OCI-LY1 (cell line): Measurements from ENCODE around the gene ABCA13.

Experiments
- H2AFZ ChIP-seq: fragments of 200-600 bp; sonication (generic), shearing (Covaris generic); 2 replicates; pipeline ENCODE4 v1.6.0; 2014; ENCODE audit warnings: antibody characterized with exemption, mild to moderate bottlenecking, low read length
- H3F3A ChIP-seq: fragments of 200-600 bp; sonication (generic), shearing (Covaris generic); 2 replicates; pipeline ENCODE4 v1.6.0; 2014; ENCODE audit warnings: mild to moderate bottlenecking, antibody characterized with exemption, low read length, moderate library complexity; ENCODE audit not compliant: insufficient read depth
- H3K27ac ChIP-seq: fragments of 200-600 bp; sonication (generic); 2 replicates; pipeline ENCODE4 v1.5.1; 2014; ENCODE audit warnings: low read length, mixed run types, mild to moderate bottlenecking, low read depth; ENCODE audit not compliant: poor library complexity, severe bottlenecking
- H3K27me3 ChIP-seq: fragments of 200-600 bp; sonication (generic); 2 replicates; pipeline ENCODE4 v1.6.0; 2014; ENCODE audit warnings: antibody characterized with exemption, mild to moderate bottlenecking, low read length, moderate library complexity; ENCODE audit not compliant: insufficient read depth
- H3K36me3 ChIP-seq: fragments of 200-600 bp; sonication (generic); 2 replicates; pipeline ENCODE4 v1.6.1; 2014; ENCODE audit warnings: mild to moderate bottlenecking, antibody characterized with exemption, low read length, moderate library complexity, mixed read lengths; ENCODE audit not compliant: insufficient read depth
- H3K4me1 ChIP-seq: fragments of 200-600 bp; sonication (generic); 2 replicates; pipeline ENCODE4 v1.5.1; 2014; ENCODE audit warnings: mild to moderate bottlenecking, low read length, moderate library complexity; ENCODE audit not compliant: insufficient read depth, severe bottlenecking
- H3K4me2 ChIP-seq: fragments of 200-600 bp; sonication (generic), shearing (Covaris generic); 2 replicates; pipeline ENCODE4 v1.6.1; 2014; ENCODE audit warnings: low read length
- H3K4me3 ChIP-seq: fragments of 200-600 bp; sonication (generic); 2 replicates; pipeline ENCODE4 v1.5.1; 2014; ENCODE audit warnings: low read length, low read depth, mild to moderate bottlenecking, mixed read lengths; ENCODE audit not compliant: poor library complexity, severe bottlenecking
- H3K79me2 ChIP-seq: fragments of 200-600 bp; shearing (Covaris generic); 2 replicates; pipeline ENCODE4 v1.6.1; 2016; ENCODE audit warnings: mixed run types, low read length, mixed read lengths; ENCODE audit not compliant: insufficient read depth
- H3K9ac ChIP-seq: fragments of 200-600 bp; sonication (generic), shearing (Covaris generic); 2 replicates; pipeline ENCODE4 v1.6.1; 2014; ENCODE audit warnings: mild to moderate bottlenecking, low read length, mixed read lengths
- H3K9me2 ChIP-seq: fragments of 200-600 bp; sonication (generic), shearing (Covaris generic); 2 replicates; pipeline ENCODE4 v1.6.1; 2014; ENCODE audit warnings: low read depth, mild to moderate bottlenecking, low read length, mixed read lengths
- H3K9me3 ChIP-seq: fragments of 200-600 bp; shearing (Covaris generic); 2 replicates; pipeline ENCODE4 v1.6.1; 2014; ENCODE audit warnings: low read length, mixed read lengths
- H4K20me1 ChIP-seq: fragments of 200-600 bp; sonication (generic), shearing (Covaris generic); 2 replicates; pipeline ENCODE4 v1.6.0; 2016; ENCODE audit warnings: mild to moderate bottlenecking, low read length; ENCODE audit not compliant: insufficient read depth
- CTCF ChIP-seq: fragments of 200-600 bp; sonication (generic), shearing (Covaris generic); IDR thresholded peaks from 2 replicates; pipeline ENCODE4 v1.5.1; 2017; ENCODE audit warnings: mild to moderate bottlenecking, antibody characterized with exemption, low read length, moderate library complexity, mixed read lengths
- EZH2 ChIP-seq: fragments of 200-600 bp; sonication (generic), shearing (Covaris generic); IDR thresholded peaks from 2 replicates; pipeline ENCODE4 v1.8.0; 2017; ENCODE audit warnings: borderline replicate concordance, mixed run types, mild to moderate bottlenecking, antibody characterized with exemption, low read length, moderate library complexity, mixed read lengths

The ABCA13 gene

GRCh38 chr7:48165157-48165556, 6.1 kb upstream of the ABCA13 start:
- TF ChIP-seq CTCF (no peak), EZH2 (no peak)
- Histone ChIP-seq H3K79me2 (no peaks in the 10 kb centered on the region), H3K36me3 (no peaks in the 10 kb centered on the region)

GRCh38 chr7:48168159-48168558, 3.1 kb upstream of the ABCA13 start:
- no peaks in the 10 kb centered on the region for H4K20me1 ChIP-seq
- H3K9ac ChIP-seq, result no peak overlapping the region
- no peaks in the 10 kb centered on the region for H3K27me3 ChIP-seq
- no peaks in the 10 kb centered on the region for H3K9me3 ChIP-seq
- no peak overlapping the region for H2AFZ ChIP-seq
- no peaks in the 10 kb centered on the region for H3F3A ChIP-seq
- no peak overlapping the region for H3K27ac ChIP-seq
- H3K4me1 ChIP-seq, result no peaks in the 10 kb centered on the region
- H3K79me2 ChIP-seq, result no peaks in the 10 kb centered on the region
- no peak overlapping the region for H3K4me3 ChIP-seq
- H3K36me3 ChIP-seq, result no peaks in the 10 kb centered on the region
- no peak for TF ChIP-seq EZH2
- no peak for TF ChIP-seq CTCF
- no peak overlapping the region for H3K4me2 ChIP-seq
- no peaks in the 10 kb centered on the region for H3K9me2 ChIP-seq

More at GRCh38 chr7:48165157-48165556, 6.1 kb upstream of the ABCA13 start:
- Histone ChIP-seq H3K9ac (no peak overlapping the region), H2AFZ (no peak overlapping the region), H3K27me3 (no peaks in the 10 kb centered on the region), H3F3A (no peaks in the 10 kb centered on the region), H3K4me2 (no peak overlapping the region), H3K4me3 (no peak overlapping the region), H3K4me1 (no peaks in the 10 kb centered on the region), H4K20me1 (no peaks in the 10 kb centered on the region), H3K27ac (no peak overlapping the region), H3K9me3 (no peaks in the 10 kb centered on the region), H3K9me2 (no peaks in the 10 kb centered on the region)

GRCh38 chr7:48170506-48170905, 752 bp upstream of the ABCA13 start:
- H3K27ac ChIP-seq, result no peak overlapping the region
- H3K4me1 ChIP-seq, result no peaks in the 10 kb centered on the region
- H3F3A ChIP-seq, result no peaks in the 10 kb centered on the region
- no peak for TF ChIP-seq EZH2
- no peak for TF ChIP-seq CTCF
- H3K4me2 ChIP-seq, result no peak overlapping the region
- H3K9ac ChIP-seq, result no peak overlapping the region
- H4K20me1 ChIP-seq, result no peaks in the 10 kb centered on the region
- H3K9me3 ChIP-seq, result no peaks in the 10 kb centered on the region
- no peak overlapping the region for H3K4me3 ChIP-seq
- H3K27me3 ChIP-seq, result no peaks in the 10 kb centered on the region
- no peak overlapping the region for H2AFZ ChIP-seq
- no peaks in the 10 kb centered on the region for H3K79me2 ChIP-seq
- H3K9me2 ChIP-seq, result no peaks in the 10 kb centered on the region
- H3K36me3 ChIP-seq, result no peaks in the 10 kb centered on the region
